Daoy (cell line): Measurements from ENCODE around the gene NUDT19. TPM values are rescaled to one million over a fixed set of nuclear protein-coding genes. Genes with fewer than 3 reads are reported as not detected.
A peak's percentile ranks its signal among the peaks of the same experiment; 100 is the strongest.
"Not testable (repeated sequence)": the region's sequence is repeated elsewhere in the genome, so short reads cannot be mapped to it uniquely, and the experiment has no call there.

Experiments used
- DNase-seq: peaks from one replicate; pipeline ENCODE4 v3.0.0-alpha.2; 2015; ENCODE audit warnings: low read depth
- total RNA-seq: library from RNA; depleted of rRNA; stranded (reverse); fragments of >200 nt; shearing (Covaris generic); gene quantifications from 2 replicates; pipeline ENCODE4 v1.2.3, GENCODE V29; 2014

Gene NUDT19
- total RNA-seq, 1 experiment from 2014 or later, result 10.5 TPM

- no peak for DNase-seq
These were observed 16.8 kb downstream of the NUDT19 start for GRCh38 chr19:32708457-32708856.

DNA sequence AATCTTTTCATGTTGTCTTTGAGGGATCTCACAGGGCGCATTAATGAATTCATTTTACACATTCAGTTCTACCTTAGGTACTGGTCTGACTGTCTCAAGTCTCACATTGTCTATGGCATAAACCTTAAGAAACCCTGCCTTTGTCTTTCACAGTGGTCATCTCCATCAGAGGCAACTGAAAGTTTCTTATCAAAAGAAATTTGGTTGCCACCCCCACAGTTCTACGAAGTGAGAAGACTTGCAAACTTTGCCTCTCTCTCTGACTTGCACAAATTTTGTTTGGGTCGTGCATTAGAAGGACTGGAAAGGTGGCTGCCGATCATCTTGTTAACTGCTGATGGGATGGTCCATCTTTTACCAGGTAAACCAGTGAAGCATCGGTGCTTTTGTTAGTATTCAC lies 17.4 kb downstream of the NUDT19 start:
- no peak for DNase-seq

DNA sequence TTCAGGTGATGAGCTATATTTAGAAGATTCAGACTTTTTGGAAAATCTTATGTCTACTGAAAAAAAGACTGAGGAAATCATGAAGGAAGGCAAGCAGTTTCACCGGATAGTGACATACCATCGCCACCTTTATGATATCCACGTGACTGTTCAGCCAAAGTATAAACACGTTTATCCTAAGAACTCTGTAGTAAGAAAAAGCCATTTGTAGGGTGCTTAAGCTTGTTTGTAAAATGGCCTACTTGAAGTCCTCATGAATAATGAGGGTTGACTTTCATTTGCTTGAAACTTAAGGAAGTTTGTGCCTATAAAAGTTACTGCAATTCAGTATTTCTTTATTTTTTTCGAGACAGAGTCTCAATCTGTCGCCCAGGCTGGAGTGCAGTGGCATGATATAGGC lies 20.1 kb downstream of the NUDT19 start:
- no peak for DNase-seq

DNA sequence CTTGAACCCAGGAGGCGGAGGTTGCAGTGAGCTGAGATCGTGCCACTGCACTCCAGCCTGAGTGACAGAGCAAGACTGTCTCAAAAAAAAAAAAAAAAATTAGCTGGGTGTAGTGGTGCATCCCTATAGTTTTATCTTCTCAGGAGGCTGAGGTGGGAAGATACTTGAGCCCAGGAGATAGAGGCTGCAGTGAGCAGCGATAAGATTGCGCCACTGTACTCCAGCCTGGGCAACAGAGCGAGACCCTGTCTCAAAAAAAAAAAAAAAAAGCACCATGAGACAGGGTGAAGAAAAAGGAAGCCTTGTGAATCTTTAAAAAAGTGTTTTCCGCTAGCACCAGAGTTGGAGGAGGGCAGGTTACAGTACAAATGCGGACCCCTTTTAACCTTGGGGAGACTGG lies 24.6 kb downstream of the NUDT19 start:
- DNase-seq, result not testable (repeated sequence)

DNA sequence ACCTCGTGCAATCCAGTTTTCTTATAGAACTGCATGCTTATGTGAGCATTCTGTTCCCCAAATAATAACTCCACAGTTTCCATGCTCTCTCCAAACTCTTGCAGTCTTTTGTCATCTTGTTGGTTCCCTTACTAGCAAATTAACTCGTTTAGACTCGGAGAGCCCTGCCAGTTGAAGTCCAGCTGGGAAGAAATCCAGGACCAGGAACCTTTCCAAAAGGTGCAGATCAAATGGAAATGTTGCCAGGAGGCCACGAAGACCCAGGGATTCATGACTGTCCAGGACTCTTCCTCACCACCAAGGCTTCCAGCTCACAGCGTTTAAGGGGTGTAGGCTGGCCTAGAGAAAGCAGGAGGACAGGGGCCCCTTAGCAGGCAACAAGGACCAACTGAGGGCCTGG lies 25.9 kb downstream of the NUDT19 start:
- DNase-seq, result no peak

DNA sequence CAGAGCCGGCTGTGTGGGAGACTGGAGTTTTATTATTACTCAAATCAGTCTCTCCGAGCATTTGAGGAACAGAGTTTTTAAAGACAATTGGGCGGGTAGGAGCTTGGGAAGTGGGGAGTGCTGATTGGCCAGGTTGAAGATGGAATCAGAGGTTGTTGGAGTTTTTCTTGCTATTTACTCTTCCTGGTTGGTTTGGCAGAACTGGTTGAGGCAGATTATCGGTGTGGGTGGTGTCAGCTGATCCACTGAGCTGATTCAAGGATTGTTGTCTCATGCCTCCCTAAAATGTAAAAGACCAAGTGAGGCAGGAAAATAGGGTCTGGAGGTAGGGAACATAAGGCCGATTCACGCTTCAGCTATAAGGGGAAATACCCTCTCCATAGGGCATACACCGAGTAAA lies 26.7 kb downstream of the NUDT19 start:
- DNase-seq, result no peak

GRCh38 chr19:32719611-32720059 lies 28.0 kb downstream of the NUDT19 start, which contains the start of gene TDRD12:
Gene TDRD12, plus strand, starts transcription at chr19:32719767. Its CDS starts 306 bp downstream, at chr19:32720073.
- no peak for DNase-seq

DNA sequence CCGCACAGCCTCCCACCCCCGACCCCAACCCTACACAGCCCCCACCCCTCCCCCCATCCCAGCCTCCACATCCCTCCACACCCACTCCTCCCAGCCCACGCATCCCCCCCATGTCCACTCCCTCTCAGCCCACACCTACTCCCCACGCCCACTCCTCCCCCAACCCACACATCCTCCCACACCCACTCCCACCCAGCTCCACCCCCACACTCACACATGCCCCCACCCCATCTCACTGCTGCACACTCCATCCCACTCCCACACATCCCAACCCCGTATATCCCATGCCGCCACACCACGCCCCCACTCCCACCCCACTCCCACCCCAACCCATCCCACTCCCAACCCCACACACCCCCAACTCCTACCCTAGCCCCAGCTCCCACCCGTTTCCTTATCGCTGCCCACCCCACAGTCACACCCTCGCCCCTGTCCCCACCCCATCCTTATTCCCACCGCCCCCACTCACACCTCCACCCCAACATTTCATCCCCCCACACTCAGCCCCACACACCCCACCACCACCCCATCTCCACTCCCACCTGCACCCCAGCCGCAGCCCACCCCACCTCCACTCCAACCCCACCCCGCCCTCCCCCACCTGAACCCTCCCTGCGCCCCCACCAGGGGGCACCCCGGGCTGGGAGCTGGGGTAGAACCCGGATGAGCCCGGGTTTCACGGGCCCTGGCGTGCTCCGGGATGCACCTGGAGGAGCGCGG lies 28.8 kb downstream of the NUDT19 start:
- DNase-seq, result no peak

GRCh38 chr19:32720936-32721250 lies 29.3 kb downstream of the NUDT19 start:
- DNase-seq, result no peak

DNA sequence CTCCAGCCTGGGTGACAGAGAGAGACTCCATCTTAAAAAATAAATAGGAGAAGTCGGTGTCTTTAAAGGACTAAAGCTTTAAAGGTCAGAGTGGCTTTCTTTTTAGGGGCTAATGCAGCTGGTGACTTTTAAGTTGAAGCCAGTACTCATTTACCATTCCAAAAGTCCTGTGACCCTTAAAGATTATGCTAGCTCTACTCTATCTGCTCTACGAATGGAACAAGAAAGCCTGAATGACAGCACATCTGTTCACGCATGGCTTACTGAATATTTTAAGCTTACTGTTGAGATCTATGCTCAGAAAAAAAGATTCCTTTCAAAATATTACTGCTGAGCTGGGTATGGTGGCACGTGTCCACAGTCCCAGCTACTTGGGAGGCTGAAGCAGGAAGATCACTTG lies 44.3 kb downstream of the NUDT19 start:
- DNase-seq, result no peak

DNA sequence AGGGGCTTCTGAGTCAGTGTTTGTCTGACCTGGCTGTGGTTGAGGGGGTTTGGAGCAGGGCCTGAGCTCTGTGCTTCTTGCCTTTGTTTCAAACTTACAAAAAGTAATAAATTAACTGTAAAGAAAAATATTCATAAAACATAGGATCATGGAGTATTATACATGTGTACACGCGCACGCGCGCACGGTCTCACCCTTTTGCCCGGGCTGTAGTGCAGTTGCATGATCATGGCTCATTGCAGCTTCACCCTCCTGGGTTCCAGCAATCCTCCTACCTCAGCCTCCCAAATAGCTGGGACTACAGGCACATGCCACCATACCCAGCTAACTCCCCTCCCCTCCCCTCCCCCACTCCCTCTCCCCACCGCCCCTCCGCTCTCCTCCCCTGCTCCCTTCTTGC lies 51.4 kb downstream of the NUDT19 start:
- no peak for DNase-seq

DNA sequence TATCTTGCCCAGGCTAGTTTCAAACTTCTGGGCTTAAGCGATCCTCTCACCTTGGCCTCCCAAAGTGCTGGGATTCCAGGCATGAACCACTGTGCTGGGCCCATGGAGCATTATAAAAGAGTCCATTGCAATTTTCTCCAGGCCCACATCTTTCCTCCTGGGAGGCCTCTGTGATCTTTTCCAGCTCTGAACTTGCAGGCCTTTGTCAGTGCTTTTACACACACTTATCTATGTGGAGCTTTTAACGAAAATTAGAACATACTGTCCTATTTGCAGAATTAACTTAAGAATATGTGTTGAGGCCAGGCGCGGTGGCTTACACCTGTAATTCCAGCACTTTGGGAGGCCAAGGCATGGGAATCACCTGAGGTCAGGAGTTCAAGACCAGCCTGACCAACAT lies 51.8 kb downstream of the NUDT19 start:
- DNase-seq, result no peak

GRCh38 chr19:32744555-32745325 lies 53.1 kb downstream of the NUDT19 start:
- DNase-seq, result no peak

DNA sequence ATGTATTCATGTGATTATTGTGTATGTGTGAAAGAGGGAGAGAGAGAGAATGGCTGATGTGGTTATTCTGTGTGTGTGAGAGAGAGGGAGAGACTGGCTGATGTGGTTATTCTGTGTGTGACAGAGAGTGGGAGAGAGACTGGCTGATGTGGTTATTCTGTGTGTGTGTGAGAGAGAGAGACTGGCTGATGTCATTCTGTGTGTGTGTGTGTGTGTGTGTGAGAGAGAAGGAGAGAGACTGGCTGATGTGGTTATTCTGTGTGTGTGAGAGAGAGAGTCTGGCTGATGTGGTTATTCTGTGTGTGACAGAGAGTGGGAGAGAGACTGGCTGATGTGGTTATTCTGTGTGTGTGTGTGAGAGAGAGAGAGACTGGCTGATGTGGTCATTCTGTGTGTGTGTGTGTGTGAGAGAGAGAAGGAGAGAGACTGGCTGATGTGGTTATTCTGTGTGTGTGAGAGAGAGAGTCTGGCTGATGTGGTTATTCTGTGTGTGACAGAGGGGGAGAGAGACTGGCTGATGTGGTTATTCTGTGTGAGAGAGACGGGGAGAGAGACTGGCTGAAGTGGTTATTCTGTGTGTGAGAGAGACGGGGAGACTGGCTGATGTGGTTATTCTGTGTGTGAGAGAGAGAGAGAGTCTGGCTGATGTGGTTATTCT lies 54.1 kb downstream of the NUDT19 start:
- DNase-seq, result not testable (repeated sequence)

- DNase-seq, result peak; percentile 60
These were observed 55.1 kb downstream of the NUDT19 start for GRCh38 chr19:32746631-32747196.

DNA sequence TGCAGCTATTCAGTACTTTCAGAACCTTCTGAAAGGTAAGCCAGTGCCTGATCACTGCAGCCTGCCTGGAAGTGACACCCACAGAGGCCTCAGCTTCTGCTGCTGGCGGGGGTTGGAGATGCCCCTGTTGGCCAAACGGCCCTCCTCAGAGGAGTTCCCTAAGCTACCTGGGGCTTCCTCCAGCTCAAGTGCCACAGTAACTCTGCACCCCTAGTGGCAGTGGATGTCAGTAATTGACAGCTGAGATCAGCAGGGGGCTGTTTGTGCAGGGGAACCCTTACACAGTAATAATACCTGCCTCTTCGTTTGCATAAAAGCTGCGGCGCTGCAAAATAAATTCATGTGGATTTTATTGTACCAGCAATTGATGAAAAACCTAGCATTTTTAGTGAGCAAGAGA lies 56.9 kb downstream of the NUDT19 start:
- no peak for DNase-seq

GRCh38 chr19:32748948-32749347 lies 57.3 kb downstream of the NUDT19 start:
- DNase-seq, result no peak

DNA sequence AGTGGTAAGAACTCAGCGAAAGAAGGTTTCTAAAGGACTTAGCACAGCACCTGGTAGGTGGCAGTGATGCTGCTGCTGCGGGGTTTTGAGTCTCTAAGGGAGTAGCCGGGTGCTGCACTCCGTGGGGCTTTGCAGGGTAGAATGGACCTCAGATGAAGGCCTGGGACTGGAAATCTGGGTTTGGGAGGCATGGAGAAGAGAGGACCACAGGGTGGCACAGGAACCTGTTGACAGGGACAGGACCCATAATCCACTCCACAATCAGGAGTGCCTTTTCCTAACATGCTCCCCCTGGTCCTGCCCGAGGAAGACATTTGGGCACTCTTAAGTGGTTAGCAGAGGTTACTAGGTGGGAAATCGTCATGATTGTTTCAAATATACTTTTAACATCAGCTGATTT lies 57.7 kb downstream of the NUDT19 start:
- no peak for DNase-seq

- no peak for DNase-seq
These were observed 58.9 kb downstream of the NUDT19 start for GRCh38 chr19:32750441-32751055.

DNA sequence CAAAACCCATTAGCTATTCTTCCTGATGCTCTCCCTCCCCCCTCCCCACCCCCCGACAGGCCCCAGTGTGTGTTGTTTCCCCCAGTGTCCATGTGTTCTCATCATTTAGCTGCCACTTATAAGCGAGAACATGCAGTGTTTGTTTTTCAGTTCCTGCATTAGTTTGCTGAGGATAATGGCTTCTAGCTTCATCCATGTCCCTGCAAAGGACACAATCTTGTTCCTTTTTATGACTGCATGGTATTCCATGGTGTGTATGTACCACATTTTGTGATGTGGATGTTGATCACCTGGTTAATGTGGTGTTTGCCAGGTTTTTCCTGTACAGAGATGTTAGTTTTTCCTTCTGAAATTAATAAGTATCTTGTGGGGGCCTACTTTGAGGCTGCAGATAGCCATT lies 59.4 kb downstream of the NUDT19 start:
- no peak for DNase-seq

- no peak for DNase-seq
These were observed 65.6 kb downstream of the NUDT19 start for GRCh38 chr19:32757189-32757588.
